Measurements from ENCODE around the gene AMELX. TPM values are rescaled to one million over a fixed set of nuclear protein-coding genes. Genes with fewer than 3 reads are reported as not detected.

The AMELX gene
- total RNA-seq = not detected in 2 replicates

GRCh38 chrX:11293113-11293512, at the start of gene AMELX:
Gene AMELX (plus strand): TSS chrX:11293413. CDS start chrX:11294789, 1,376 bp downstream.
- intact Hi-C loops (cut with micrococcal nuclease) = no loop called here

GRCh38 chrX:11244636-11245035, 48.6 kb upstream of the AMELX start:
- intact Hi-C loops (cut with micrococcal nuclease) = no loop called here

- intact Hi-C loops (cut with micrococcal nuclease) = no loop called here
Observed at GRCh38 chrX:11254417-11255109, 38.6 kb upstream of the AMELX start.

DNA sequence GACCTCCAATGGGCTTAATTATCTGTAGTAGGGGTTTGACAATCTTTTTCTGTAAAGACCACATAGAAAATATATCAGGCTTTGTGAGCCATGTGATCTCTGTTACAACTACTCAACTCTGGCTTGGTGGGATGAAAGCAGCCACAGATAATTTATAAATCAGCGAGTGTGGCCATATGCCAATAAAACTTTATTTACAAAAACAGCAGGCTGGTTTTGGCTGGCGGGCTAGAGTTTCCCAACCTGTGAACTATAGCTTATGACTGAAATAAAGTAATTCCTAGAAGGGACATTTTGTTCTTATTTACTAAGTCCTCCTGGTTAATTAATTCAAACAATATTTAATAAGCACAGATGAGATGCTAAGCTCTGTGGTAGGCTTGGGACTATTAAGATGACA, 35.9 kb upstream of the AMELX start:
- intact Hi-C loops (cut with micrococcal nuclease) = no loop called here

DNA sequence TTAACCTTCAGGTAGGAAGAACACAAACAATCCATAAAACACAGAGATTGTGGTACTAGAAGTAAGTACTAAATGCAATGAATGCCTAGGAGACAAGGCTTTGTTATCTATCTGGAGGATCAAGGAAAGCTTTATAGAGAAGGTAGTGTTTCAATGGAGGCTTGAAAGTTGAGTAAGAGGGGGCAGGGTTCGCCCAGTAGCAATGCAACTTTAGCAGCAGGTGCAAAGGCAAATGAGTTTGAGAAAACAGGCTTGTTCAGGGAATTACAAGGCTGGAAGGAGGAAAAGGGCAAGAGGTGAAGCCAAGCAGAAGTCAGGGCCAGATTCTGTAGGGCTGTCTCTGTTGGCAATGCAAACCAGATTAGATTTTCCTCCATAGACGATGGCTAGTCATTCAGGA, 35.5 kb upstream of the AMELX start:
- intact Hi-C loops (cut with micrococcal nuclease) = no loop called here

- intact Hi-C loops (cut with micrococcal nuclease) = no loop called here
Observed at GRCh38 chrX:11259437-11259836, 33.8 kb upstream of the AMELX start.

DNA sequence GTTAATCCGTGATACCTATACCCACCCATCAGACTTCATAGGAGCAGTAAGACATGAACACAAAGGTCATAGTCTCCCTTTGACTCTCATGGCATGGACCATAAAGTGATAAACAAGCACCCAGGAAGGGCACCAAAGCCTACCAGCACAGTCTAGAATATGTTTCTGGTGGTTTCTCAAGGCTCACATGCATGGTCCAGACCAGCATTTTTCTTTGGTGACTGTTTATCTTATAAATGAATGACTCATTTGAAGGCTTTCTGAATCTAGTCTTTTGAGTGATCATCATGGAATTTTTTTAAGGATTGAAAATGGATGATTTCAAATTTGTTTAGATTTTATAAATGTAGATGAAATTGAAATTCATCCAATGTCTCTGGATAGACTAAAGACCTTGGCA, 32.0 kb upstream of the AMELX start:
- intact Hi-C loops (cut with micrococcal nuclease) = no loop called here

DNA sequence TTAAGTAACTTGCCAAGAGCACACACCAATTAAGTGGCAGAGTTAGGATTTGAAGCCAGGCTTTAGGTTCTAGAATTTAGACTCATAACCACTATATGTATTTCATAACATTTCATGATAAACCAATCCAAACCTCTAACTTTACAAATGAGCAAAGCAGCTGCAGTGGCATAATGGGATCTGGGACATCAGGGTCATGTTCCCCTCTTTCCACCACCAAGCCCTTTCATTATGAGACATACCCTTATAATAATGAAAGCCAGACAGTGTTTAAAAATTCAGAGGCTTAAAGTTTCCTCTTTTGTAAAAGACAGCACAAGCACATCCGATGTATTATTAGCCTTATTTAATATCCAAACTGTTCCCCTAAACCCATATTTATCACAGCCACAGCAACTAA, 28.3 kb upstream of the AMELX start:
- intact Hi-C loops (cut with micrococcal nuclease) = no loop called here

DNA sequence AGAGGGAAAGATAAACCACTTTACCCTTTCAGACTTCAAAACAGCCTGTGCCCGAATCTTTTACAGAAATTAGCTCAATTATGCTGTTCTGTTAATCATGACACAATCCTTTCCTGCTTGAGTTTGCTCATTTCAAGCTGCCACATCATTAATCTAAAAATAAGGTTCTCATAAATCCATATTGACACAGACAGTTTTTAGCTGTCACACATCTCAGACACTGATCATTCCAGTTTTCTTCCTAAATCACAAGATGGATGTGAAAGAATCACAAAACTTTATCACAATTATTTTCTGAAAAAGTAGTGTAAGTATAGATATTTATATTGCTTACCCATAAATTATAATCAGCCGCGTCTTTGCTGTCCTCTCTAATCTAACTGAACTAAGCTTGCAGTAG, 27.9 kb upstream of the AMELX start:
- intact Hi-C loops (cut with micrococcal nuclease) = no loop called here

DNA sequence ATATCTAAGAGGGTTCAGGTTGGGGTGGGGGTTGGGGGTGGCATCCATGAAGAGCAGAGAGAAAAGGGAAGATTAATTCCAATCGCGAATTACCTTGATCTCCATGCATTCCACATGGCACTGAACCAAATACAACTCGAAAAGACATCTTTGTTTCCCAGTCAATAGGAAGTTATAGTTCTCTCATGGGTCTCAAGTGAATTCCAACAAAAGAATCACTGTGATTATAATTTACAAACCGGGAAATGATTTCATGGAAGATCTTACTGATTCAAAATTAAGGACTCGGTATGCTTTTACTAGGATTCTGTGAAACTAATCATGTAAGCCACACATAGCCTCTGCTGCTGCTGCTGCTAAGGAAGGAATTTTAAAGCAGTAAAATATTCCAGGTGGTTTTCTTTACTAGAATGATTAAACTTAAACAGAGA, 26.6 kb upstream of the AMELX start:
- intact Hi-C loops (cut with micrococcal nuclease) = no loop called here

GRCh38 chrX:11267425-11267824, 25.8 kb upstream of the AMELX start:
- intact Hi-C loops (cut with micrococcal nuclease) = no loop called here

- intact Hi-C loops (cut with micrococcal nuclease) = no loop called here
Observed at GRCh38 chrX:11269006-11269405, 24.2 kb upstream of the AMELX start.

DNA sequence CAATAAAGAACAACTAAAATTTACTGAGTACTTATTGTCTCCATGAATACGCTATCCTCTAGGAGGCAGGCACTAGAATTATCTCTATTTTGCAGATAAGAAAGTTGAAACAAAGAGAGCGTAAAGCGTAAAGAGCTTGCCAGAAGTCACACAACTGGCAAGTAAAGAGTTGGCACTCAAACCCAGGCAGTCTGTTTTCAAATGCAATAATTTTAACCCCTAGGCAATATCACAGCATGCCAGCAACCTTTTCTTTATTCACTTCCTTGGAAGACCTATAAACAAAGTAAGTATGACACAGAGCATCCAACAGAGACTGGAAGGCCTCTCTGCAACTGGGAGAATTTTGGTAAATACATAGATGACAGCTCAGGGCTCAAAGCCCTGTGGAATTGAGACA, 23.2 kb upstream of the AMELX start:
- intact Hi-C loops (cut with micrococcal nuclease) = no loop called here

DNA sequence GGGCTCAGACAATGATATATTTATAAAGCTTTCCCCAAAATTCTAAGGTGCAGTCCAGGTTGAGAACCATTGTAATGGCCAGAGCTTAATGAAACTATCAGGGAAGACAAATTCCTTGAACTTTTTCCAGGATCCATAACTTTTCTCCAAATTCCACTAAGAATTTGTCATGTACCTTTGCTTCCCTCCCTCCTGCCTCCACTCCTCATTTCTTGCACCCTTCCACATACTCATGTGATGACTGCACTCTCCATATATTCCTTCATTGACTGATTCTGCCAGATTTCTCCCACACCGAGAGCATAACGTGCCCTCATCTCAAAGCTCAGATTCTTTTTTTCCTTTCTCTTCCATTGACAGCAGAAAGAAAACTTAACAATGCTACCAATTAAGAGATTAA, 20.9 kb upstream of the AMELX start:
- intact Hi-C loops (cut with micrococcal nuclease) = no loop called here

DNA sequence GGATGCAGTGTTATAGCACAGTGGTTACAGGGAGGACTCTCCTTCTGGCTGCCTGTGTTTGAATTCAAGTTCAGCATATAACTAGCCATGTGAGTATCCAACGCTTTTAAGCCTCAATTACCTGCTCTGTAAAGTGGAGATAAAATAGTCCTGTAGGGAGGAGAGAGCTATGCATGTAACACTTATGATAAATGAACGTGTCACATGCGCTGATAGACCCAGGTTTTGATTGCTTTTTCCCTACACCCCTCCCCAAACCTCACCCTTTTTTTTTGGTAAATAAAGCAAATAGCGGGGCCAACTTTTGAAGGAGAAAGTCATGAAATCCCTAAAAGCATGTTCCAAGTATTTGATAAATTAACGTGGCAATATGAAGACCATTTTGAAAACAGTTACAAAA, 20.4 kb upstream of the AMELX start:
- intact Hi-C loops (cut with micrococcal nuclease) = no loop called here

- intact Hi-C loops (cut with micrococcal nuclease) = no loop called here
Observed at GRCh38 chrX:11273544-11273943, 19.7 kb upstream of the AMELX start.

- intact Hi-C loops (cut with micrococcal nuclease) = no loop called here
Observed at GRCh38 chrX:11282043-11282442, 11.2 kb upstream of the AMELX start.

DNA sequence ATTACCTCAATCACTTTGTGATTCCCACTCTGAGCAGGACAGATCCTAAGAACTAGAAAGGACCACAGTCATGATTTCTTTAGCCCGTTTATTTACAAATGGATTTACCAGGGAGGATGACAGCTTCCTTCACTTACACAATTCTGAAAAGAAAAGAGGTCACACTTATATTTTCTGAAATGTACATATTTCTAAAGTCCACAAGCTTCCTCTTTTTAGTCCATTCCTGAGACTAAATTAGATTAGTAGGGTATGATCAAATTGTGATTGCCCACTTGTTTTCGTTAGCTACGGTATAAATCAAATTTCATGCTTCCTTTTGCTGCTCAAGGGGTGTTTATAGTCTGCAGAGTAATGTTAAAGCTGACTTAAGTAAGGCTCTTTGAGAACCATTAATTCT, 7.6 kb upstream of the AMELX start:
- intact Hi-C loops (cut with micrococcal nuclease) = no loop called here

GRCh38 chrX:11287505-11287904, 5.7 kb upstream of the AMELX start:
- intact Hi-C loops (cut with micrococcal nuclease) = no loop called here

DNA sequence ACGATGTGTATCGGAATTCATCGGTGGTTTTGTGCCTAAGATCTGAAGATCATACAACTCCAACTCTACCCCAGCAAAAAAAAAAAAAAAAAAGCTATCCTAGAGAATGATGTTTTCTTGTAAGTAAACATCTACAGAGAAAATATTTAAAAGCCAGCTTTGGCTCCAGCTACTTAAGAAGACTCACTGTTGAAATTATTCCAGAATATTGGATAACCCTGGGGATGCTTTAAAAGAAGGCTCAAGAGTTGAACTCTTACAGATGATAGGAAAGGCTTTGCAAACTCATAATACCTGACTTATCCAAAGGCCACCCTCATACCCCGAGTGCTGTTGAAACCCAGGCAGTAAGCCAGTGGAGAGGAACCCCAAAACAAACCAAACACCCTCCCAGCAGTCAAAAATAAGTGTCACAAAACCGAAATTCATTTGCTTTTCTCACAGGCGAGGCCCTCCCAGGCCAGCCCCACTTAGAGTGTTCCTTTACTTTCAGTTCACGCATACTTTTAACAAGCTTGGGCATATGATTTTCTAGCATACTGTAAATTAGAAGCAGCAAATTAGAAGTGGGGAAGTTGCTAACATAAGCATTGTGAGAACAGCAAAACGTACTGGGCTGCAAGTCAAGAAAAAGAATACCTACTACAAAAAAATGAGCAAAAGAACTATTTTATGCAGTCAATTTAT, 2.7 kb upstream of the AMELX start:
- intact Hi-C loops (cut with micrococcal nuclease) = no loop called here

DNA sequence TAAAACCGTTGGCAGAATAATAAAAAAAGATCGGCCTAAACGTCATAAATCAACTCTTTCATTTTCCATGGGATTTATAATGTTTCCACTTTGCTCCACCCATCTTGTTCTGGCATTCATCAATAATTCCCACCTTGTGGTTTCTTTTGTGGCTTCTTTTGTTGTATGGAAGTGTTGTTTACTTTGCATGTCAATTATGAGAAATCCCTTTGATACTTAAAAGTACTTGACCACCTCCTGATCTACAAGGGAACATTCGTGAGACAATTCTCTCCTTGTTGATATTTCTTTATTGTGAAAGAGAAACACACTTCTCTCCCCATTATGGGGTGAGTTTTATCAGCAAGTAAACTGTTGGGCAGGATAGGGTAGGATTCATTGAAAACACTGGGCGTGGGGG, 2.8 kb downstream of the AMELX start:
- intact Hi-C loops (cut with micrococcal nuclease) = no loop called here

DNA sequence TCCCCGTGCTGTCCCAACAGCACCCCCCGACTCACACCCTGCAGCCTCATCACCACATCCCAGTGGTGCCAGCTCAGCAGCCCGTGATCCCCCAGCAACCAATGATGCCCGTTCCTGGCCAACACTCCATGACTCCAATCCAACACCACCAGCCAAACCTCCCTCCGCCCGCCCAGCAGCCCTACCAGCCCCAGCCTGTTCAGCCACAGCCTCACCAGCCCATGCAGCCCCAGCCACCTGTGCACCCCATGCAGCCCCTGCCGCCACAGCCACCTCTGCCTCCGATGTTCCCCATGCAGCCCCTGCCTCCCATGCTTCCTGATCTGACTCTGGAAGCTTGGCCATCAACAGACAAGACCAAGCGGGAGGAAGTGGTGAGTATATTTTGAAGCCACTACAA, 5.4 kb downstream of the AMELX start:
- intact Hi-C loops (cut with micrococcal nuclease) = no loop called here

DNA sequence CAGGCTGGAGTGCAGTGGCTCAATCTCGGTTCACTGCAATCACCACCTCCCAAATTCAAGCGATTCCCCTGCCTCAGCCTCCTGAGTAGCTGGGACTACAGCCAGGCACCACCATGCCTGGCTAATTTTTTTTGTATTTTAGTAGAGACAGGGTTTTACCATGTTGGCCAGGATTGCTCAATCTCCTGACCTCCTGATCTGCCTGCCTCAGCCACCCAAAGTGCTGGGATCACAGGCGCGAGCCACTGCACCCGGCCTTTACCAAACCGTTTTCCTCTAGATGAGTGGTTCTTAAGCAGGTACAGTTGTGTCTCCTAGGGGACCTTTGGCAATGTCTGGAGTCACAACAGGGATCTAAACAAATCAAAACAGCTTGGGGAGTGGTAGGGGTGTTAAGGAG, 11.6 kb downstream of the AMELX start:
- intact Hi-C loops (cut with micrococcal nuclease) = no loop called here
